ENCODE data around the gene COL4A2. TPM values are rescaled to one million over a fixed set of nuclear protein-coding genes. Genes with fewer than 3 reads are reported as not detected.
"Not testable (repeated sequence)": the region's sequence is repeated elsewhere in the genome, so short reads cannot be mapped to it uniquely, and the experiment has no call there.

The COL4A2 gene
- total RNA-seq, 1 experiment from 2014 or later = 1.6 TPM

DNA sequence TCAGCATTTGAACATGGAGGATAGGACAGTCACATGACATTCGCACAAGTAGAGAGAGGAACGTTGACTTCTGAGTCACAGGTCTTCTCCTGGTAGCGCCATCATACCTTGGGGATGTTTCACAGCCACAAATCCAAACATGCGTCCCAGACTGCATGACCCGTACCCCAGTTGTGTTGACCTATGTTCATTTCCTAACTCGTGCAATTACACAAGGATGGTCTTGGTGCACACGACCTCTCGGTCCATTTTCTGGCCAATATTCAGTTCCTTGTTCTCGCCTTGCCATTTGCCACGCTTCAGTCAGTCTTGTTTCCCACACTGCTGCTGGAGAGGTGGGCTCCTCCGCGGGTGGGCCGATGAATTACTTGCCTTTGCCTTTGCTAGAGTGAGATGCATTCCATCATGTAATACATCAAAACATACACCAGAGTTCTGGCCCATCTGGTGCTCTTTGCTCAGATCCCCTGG, 87.3 kb downstream of the COL4A2 start:
- POLR2A ChIA-PET = no interaction called here
- Histone ChIP-seq H3K79me2 (ENCODE audit: insufficient read depth, low read length) (no peaks in the 10 kb centered on the region), H3K4me3 (replicated peaks in 1 of 2; ENCODE audit: low read depth in 1 of 2, low read length in 2 of 2) (no peak overlapping the region), H4K20me1 (ENCODE audit: insufficient read depth) (no peaks in the 10 kb centered on the region), H3K9me3 (ENCODE audit: control insufficient read depth in 1 of 2, insufficient read depth in 1 of 2, low read depth in 1 of 2, low read length in 2 of 2) (no peaks in the 10 kb centered on the region), H3K36me3 (ENCODE audit: control insufficient read depth in 1 of 2, insufficient read depth in 2 of 2, low read length in 2 of 2) (no peaks in the 10 kb centered on the region), H3K4me1 (ENCODE audit: control insufficient read depth in 1 of 2, insufficient read depth in 2 of 2, low read length in 2 of 2) (no peaks in the 10 kb centered on the region), H3K9ac (ENCODE audit: low read length) (no peak overlapping the region), H3K27me3 (ENCODE audit: insufficient read depth, low read length) (no peaks in the 10 kb centered on the region), H3K9me2 (ENCODE audit: insufficient read depth) (no peaks in the 10 kb centered on the region), H3K4me2 (ENCODE audit: low read length) (no peak overlapping the region), H3K27ac (ENCODE audit: low read depth, low read length) (no peak overlapping the region), H2AFZ (ENCODE audit: low read depth, low read length, poor library complexity, severe bottlenecking) (no peak overlapping the region)
- CTCF ChIA-PET = no interaction called here
- ATAC-seq = no peak
- TF ChIP-seq ELF1 (IDR thresholded peaks at IDR 0.05; ENCODE audit: borderline replicate concordance, low read depth) (no peak), JUND (IDR thresholded peaks at IDR 0.05) (no peak), ZFX (IDR thresholded peaks at IDR 0.05) (no peak), CBX3 (IDR thresholded peaks at IDR 0.05; ENCODE audit: low read depth) (no peak), ZNF274 (IDR thresholded peaks at IDR 0.05; ENCODE audit: low read depth, low read length) (no peak), CEBPB (IDR thresholded peaks at IDR 0.05; ENCODE audit: low read depth) (no peak), FOSL1 (IDR thresholded peaks at IDR 0.05; ENCODE audit: low read depth) (no peak), EZH2phosphoT487 (IDR thresholded peaks at IDR 0.05; ENCODE audit: borderline replicate concordance) (no peak), SRF (IDR thresholded peaks at IDR 0.05; ENCODE audit: low read depth) (no peak), EGR1 (IDR thresholded peaks at IDR 0.05; ENCODE audit: low read depth) (no peak), YY1 (IDR thresholded peaks at IDR 0.05; ENCODE audit: extremely low read depth, insufficient replicate concordance, low read depth, low read length) (no peak), POLR2A (IDR thresholded peaks at IDR 0.05; ENCODE audit: borderline replicate concordance, extremely low read depth, insufficient read depth, insufficient read length) (no peak), TCF7L2 (IDR thresholded peaks at IDR 0.05; ENCODE audit: borderline replicate concordance, extremely low read depth, insufficient read depth, insufficient read length) (no peak)
- TF ChIP-seq, protein P1, sequence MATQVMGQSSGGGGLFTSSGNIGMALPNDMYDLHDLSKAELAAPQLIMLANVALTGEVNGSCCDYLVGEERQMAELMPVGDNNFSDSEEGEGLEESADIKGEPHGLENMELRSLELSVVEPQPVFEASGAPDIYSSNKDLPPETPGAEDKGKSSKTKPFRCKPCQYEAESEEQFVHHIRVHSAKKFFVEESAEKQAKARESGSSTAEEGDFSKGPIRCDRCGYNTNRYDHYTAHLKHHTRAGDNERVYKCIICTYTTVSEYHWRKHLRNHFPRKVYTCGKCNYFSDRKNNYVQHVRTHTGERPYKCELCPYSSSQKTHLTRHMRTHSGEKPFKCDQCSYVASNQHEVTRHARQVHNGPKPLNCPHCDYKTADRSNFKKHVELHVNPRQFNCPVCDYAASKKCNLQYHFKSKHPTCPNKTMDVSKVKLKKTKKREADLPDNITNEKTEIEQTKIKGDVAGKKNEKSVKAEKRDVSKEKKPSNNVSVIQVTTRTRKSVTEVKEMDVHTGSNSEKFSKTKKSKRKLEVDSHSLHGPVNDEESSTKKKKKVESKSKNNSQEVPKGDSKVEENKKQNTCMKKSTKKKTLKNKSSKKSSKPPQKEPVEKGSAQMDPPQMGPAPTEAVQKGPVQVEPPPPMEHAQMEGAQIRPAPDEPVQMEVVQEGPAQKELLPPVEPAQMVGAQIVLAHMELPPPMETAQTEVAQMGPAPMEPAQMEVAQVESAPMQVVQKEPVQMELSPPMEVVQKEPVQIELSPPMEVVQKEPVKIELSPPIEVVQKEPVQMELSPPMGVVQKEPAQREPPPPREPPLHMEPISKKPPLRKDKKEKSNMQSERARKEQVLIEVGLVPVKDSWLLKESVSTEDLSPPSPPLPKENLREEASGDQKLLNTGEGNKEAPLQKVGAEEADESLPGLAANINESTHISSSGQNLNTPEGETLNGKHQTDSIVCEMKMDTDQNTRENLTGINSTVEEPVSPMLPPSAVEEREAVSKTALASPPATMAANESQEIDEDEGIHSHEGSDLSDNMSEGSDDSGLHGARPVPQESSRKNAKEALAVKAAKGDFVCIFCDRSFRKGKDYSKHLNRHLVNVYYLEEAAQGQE (IDR thresholded peaks at IDR 0.05; ENCODE audit: low read depth) = no peak
- BruUV-seq (replicated peaks) = no TSS peak
- RAD21 ChIA-PET (ENCODE audit: low non-redundant PET in 1 of 2, low total read pairs in 2 of 2, uncharacterized antibody in 2 of 2, unreplicated experiment in 2 of 2) = no interaction called here
- intact Hi-C loops (cut with micrococcal nuclease) = no loop called here
- DNase-seq (ENCODE audit: low read depth, low spot score) = no peak

DNA sequence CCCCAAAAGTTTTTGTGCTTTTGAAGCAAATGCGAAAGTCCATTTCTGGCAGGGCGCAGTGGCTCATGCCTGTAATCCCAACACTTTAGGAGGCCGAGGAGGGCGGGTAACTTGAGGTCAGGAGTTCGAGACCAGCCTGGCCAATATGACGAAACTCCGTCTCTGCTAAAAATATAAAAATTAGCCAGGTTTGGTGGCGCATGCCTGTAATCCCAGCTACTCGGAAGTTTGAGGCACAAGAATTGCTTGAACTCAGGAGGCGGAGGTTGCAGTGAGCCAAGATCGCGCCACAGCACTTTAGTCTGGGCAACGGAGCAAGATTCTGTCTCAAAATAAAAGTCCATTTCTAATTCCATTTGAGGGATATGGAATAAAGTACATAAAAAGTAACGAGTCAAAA, 88.5 kb downstream of the COL4A2 start:
- intact Hi-C loops (cut with micrococcal nuclease) = not testable (repeated sequence)

More for the DNA sequence above, 88.5 kb downstream of the COL4A2 start:
- H3K4me2 ChIP-seq (ENCODE audit: low read length); H3K4me3 ChIP-seq (replicated peaks in 1 of 2; ENCODE audit: low read depth in 1 of 2, low read length in 2 of 2); DNase-seq (ENCODE audit: low read depth, low spot score); H3K9me3 ChIP-seq (ENCODE audit: control insufficient read depth in 1 of 2, insufficient read depth in 1 of 2, low read depth in 1 of 2, low read length in 2 of 2); H3K9ac ChIP-seq (ENCODE audit: low read length); RAD21 ChIA-PET (ENCODE audit: low non-redundant PET in 1 of 2, low total read pairs in 2 of 2, uncharacterized antibody in 2 of 2, unreplicated experiment in 2 of 2); BruUV-seq (replicated peaks); H3K36me3 ChIP-seq (ENCODE audit: control insufficient read depth in 1 of 2, insufficient read depth in 2 of 2, low read length in 2 of 2); H3K4me1 ChIP-seq (ENCODE audit: control insufficient read depth in 1 of 2, insufficient read depth in 2 of 2, low read length in 2 of 2); H3K27ac ChIP-seq (ENCODE audit: low read depth, low read length); POLR2A ChIA-PET; H3K79me2 ChIP-seq (ENCODE audit: insufficient read depth, low read length); H3K27me3 ChIP-seq (ENCODE audit: insufficient read depth, low read length); CTCF ChIA-PET; H3K9me2 ChIP-seq (ENCODE audit: insufficient read depth); H4K20me1 ChIP-seq (ENCODE audit: insufficient read depth); H2AFZ ChIP-seq (ENCODE audit: low read depth, low read length, poor library complexity, severe bottlenecking); ATAC-seq: not testable (repeated sequence)
